Measurements from ENCODE around the gene PTPRN2.

GRCh38 chr7:157523371-157523765, 1064.3 kb downstream of the PTPRN2 start:
- TF ChIP-seq CTCF (IDR thresholded peaks at IDR 0.05; ENCODE audit: extremely low read depth in 1 of 2, insufficient read depth in 1 of 2, low read depth in 1 of 2, low read length in 2 of 2) (no peak), POLR2A (IDR thresholded peaks at IDR 0.05; ENCODE audit: low read depth, low read length) (no peak), MYC (IDR thresholded peaks at IDR 0.05; ENCODE audit: low read depth, low read length) (no peak), POLR2AphosphoS5 (IDR thresholded peaks at IDR 0.05; ENCODE audit: insufficient read depth, low read depth, low read length) (no peak), MAX (IDR thresholded peaks at IDR 0.05; ENCODE audit: insufficient read depth, insufficient read length) (no peak), JUN (IDR thresholded peaks at IDR 0.05; ENCODE audit: borderline replicate concordance, insufficient read depth, insufficient read length, low read depth) (no peak), EZH2 (IDR thresholded peaks at IDR 0.05; ENCODE audit: borderline replicate concordance, low read depth, low read length, severe bottlenecking) (no peak), FOS (IDR thresholded peaks at IDR 0.05; ENCODE audit: borderline replicate concordance, insufficient read depth, low read length) (no peak), GATA2 (IDR thresholded peaks at IDR 0.05; ENCODE audit: insufficient read depth, insufficient read length, low read depth, low read length) (no peak)

All from endothelial cell of umbilical vein (primary cell).